TTC549 (cell line): ENCODE measurements around the gene TRIM67.
A peak's percentile ranks its signal among the peaks of the same experiment; 100 is the strongest.
"Not testable (repeated sequence)": the region's sequence is repeated elsewhere in the genome, so short reads cannot be mapped to it uniquely, and the experiment has no call there.

ENCODE experiments used
- FAIRE-seq: peaks from 2 replicates; lab custom pipeline; 2012; peaks lifted over from hg19 to GRCh38; lab: Jason Lieb, UNC

TRIM67 gene

GRCh38 chr1:231161667-231162296 lies at the start of gene TRIM67:
Gene TRIM67, plus strand, starts transcription at chr1:231162058. Its CDS starts 912 bp downstream, at chr1:231162970.
- no peak for FAIRE-seq

DNA sequence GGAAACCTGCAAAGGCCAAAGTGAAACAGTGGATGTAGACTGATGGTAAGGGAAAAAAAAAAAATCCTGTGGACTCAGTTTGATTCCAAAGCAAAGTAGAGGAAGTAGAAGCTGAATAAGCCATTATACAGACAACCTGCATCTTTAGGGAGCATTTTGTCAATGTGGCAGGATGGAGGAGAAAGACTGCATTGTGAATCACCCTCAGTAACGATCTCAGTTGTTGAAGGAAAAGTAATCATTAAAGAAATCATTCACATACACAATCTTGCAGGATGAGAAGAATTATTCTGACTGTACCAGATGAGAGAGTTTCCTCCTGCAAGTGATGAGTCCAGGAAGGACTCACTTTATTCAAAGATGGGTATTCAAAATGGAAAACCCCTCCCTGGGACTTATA lies 45.1 kb upstream of the TRIM67 start:
- no peak for FAIRE-seq

- FAIRE-seq = no peak
Observed at GRCh38 chr1:231118704-231119453, 43.0 kb upstream of the TRIM67 start.

- FAIRE-seq = peak; percentile 100
Observed at GRCh38 chr1:231121533-231121932, 40.3 kb upstream of the TRIM67 start.

DNA sequence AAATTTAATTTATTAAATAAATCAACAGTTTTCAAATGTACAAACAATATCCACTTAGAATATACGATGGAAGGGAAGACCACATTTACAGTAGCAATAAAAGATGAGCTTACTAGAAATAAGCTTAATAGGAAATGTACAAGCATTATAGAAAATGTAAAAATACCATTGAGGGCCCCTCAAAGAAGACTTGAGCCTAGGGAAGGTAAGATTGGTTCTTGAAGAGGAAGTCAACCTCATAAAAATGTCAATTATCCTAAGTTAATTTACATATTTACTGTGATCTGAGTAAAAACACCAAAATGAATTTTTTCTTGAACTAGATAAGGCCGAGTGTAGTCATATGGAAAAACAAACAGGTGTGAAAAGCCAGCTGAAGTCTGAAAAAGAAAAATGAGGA lies 39.7 kb upstream of the TRIM67 start:
- FAIRE-seq = no peak

GRCh38 chr1:231124746-231125145 lies 37.1 kb upstream of the TRIM67 start:
- FAIRE-seq = no peak

GRCh38 chr1:231125972-231126580 lies 35.8 kb upstream of the TRIM67 start:
- FAIRE-seq = no peak

- FAIRE-seq = not testable (repeated sequence)
Observed at GRCh38 chr1:231127106-231127505, 34.8 kb upstream of the TRIM67 start.

DNA sequence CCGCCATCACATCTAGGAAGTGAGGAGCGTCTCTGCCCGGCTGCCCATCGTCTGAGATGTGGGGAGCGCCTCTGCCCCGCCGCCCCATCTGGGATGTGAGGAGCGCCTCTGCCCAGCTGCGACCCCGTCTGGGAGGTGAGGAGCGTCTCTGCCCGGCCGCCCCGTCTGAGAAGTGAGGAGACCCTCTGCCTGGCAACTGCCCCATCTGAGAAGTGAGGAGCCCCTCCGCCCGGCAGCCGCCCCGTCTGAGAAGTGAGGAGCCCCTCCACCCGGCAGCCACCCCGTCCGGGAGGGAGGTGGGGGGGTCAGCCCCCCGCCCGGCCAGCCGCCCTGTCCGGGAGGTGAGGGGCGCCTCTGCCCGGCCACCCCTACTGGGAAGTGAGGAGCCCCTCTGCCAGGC lies 33.4 kb upstream of the TRIM67 start:
- FAIRE-seq = not testable (repeated sequence)

DNA sequence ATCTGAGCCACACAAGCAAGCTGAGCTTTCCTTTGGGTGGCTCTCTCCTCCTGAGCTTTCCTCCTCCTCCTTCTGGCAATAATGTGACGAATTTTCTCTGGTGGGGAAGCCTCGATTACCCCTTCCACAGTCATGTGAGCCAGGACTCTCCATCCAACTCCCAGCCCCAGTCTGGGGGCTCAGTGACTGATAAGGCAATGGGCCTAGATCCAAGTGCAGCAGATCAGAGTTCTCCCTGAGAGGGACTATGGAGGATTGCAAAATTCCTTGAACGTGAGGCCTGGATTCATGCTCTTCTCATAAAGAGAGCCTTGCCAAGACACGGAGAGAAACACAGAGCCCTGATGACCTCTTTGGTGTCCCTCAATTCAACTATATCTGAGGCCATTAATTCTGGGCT lies 31.3 kb upstream of the TRIM67 start:
- FAIRE-seq = no peak

DNA sequence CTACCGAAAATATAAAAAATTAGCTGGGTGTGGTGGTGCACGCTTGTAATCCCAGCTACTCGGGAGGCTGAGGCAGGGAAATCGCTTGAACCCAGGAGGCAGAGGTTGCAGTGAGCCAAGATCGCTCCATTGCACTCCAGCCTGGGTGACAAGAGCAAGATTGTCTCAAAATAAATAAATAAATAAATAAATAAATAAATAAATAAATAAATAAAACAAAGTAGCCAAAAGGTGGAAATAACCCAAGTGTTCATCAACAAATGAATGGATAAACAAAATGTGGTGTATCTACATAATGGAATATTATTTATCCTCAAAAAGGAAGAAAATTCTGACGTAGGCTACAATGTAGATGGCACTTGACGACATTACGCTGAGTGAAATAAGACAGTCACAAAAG lies 29.3 kb upstream of the TRIM67 start:
- FAIRE-seq = not testable (repeated sequence)

GRCh38 chr1:231134624-231135023 lies 27.2 kb upstream of the TRIM67 start:
- FAIRE-seq = no peak

GRCh38 chr1:231138236-231138635 lies 23.6 kb upstream of the TRIM67 start:
- no peak for FAIRE-seq

- no peak for FAIRE-seq
Observed at GRCh38 chr1:231139125-231139649, 22.7 kb upstream of the TRIM67 start.

GRCh38 chr1:231139659-231140654 lies 21.9 kb upstream of the TRIM67 start:
- no peak for FAIRE-seq

- FAIRE-seq = peak; percentile 55
Observed at GRCh38 chr1:231144416-231145193, 17.3 kb upstream of the TRIM67 start.

DNA sequence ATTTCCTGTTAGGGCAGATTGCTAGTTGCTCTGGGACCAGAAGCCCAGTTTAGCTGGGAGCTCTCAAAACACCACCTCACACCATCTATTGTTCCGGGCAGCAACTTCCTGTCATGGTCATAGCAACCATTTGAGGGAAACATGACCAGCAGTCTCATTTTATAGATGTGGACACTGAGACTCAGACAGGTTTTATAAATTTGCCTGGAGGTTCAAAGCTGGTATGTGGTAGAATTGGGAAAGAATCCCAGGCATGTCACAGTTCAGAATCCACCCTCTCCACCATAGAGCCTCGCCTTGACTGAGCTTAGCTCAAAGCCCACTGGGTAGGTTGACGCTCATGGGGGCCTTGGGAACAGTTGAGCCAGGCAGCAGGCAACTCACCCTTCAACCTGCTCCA lies 14.0 kb upstream of the TRIM67 start:
- FAIRE-seq = no peak

- no peak for FAIRE-seq
Observed at GRCh38 chr1:231151811-231152210, 10.0 kb upstream of the TRIM67 start.

- FAIRE-seq = no peak
Observed at GRCh38 chr1:231153726-231154125, 8.1 kb upstream of the TRIM67 start.

DNA sequence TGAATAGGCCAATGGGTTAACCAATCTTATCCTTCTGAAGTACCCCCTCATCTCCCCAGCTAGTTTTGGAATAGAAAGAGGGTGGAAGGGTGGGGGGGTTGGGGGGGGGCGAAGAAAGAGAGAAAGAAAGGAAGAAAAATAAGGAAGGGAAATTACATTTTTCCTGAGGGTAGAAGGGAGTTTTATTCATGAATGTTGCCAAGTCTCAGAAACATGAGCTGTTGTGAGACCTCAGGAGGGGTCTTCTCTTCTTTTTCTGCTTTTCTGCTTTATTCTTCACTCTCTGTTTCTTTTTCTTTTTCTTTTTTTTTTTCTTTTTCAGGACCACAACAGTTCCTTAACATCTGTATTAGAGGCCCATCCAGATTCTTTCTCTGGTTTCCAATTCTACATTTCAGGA lies 6.0 kb upstream of the TRIM67 start:
- no peak for FAIRE-seq

GRCh38 chr1:231157311-231157710 lies 4.5 kb upstream of the TRIM67 start:
- peak; percentile 13 for FAIRE-seq
